HG02759 (cell line): Measurements from ENCODE around the gene ATP5MK.
"Not testable (repeated sequence)": the region's sequence is repeated elsewhere in the genome, so short reads cannot be mapped to it uniquely, and the experiment has no call there.

ENCODE experiments used
- ATAC-seq: cut with Tn5 transposase; IDR thresholded peaks from one replicate; pipeline ENCODE4 v1.9.1; 2021; ENCODE audit warnings: mild to moderate bottlenecking, moderate library complexity; ENCODE audit not compliant: unreplicated experiment

ATP5MK gene

GRCh38 chr10:103396067-103396788 lies at the start of gene ATP5MK, which contains the start of gene PDCD11:
TSS of gene ATP5MK (minus strand) at chr10:103396475. CDS start at chr10:103392457, 4,018 bp downstream.
TSS of gene PDCD11 (plus strand) at chr10:103396626. CDS start at chr10:103398427, 1,801 bp downstream.
- peak; percentile 99 for ATAC-seq

GRCh38 chr10:103445366-103445765 lies 49.1 kb upstream of the ATP5MK start:
- ATAC-seq = no peak

GRCh38 chr10:103444478-103444877 lies 48.2 kb upstream of the ATP5MK start:
- no peak for ATAC-seq

- ATAC-seq = no peak
Observed at GRCh38 chr10:103443475-103444185, 47.4 kb upstream of the ATP5MK start.

- no peak for ATAC-seq
Observed at GRCh38 chr10:103442031-103442461, 45.8 kb upstream of the ATP5MK start.

- ATAC-seq = no peak
Observed at GRCh38 chr10:103441611-103442010, 45.3 kb upstream of the ATP5MK start.

- no peak for ATAC-seq
Observed at GRCh38 chr10:103441206-103441605, 44.9 kb upstream of the ATP5MK start.

GRCh38 chr10:103440416-103440815 lies 44.1 kb upstream of the ATP5MK start:
- ATAC-seq = no peak

GRCh38 chr10:103439776-103440175 lies 43.5 kb upstream of the ATP5MK start:
- ATAC-seq = no peak

- no peak for ATAC-seq
Observed at GRCh38 chr10:103433858-103434257, 37.6 kb upstream of the ATP5MK start.

- no peak for ATAC-seq
Observed at GRCh38 chr10:103431902-103432301, 35.6 kb upstream of the ATP5MK start.

- ATAC-seq = no peak
Observed at GRCh38 chr10:103429647-103430046, 33.4 kb upstream of the ATP5MK start.

GRCh38 chr10:103428989-103429643 lies 32.8 kb upstream of the ATP5MK start:
- no peak for ATAC-seq

- no peak for ATAC-seq
Observed at GRCh38 chr10:103427866-103428265, 31.6 kb upstream of the ATP5MK start.

- no peak for ATAC-seq
Observed at GRCh38 chr10:103423748-103424147, 27.5 kb upstream of the ATP5MK start.

- no peak for ATAC-seq
Observed at GRCh38 chr10:103419101-103419500, 22.8 kb upstream of the ATP5MK start.

- no peak for ATAC-seq
Observed at GRCh38 chr10:103417601-103418000, 21.3 kb upstream of the ATP5MK start.

GRCh38 chr10:103417148-103417469 lies 20.8 kb upstream of the ATP5MK start:
- ATAC-seq = not testable (repeated sequence)

- ATAC-seq = no peak
Observed at GRCh38 chr10:103416436-103417147, 20.3 kb upstream of the ATP5MK start.

GRCh38 chr10:103415581-103415980 lies 19.3 kb upstream of the ATP5MK start:
- no peak for ATAC-seq

GRCh38 chr10:103413564-103413963 lies 17.3 kb upstream of the ATP5MK start:
- ATAC-seq = no peak
